GM12892 (cell line): ENCODE results near the gene CADM1.

Experiments
- POLR2A ChIP-seq: IDR thresholded peaks from 2 replicates; pipeline ENCODE4 v1.6.1; 2011; ENCODE audit warnings: low read depth, low read length, control low read depth
- POLR2AphosphoS5 ChIP-seq: IDR thresholded peaks from 2 replicates; pipeline ENCODE4 v1.6.1; 2011; ENCODE audit warnings: low read depth, low read length, control low read depth
- TAF1 ChIP-seq: IDR thresholded peaks from 2 replicates; pipeline ENCODE4 v1.6.1; 2011; ENCODE audit warnings: low read depth, mild to moderate bottlenecking, control low read depth, low read length, borderline replicate concordance

DNA sequence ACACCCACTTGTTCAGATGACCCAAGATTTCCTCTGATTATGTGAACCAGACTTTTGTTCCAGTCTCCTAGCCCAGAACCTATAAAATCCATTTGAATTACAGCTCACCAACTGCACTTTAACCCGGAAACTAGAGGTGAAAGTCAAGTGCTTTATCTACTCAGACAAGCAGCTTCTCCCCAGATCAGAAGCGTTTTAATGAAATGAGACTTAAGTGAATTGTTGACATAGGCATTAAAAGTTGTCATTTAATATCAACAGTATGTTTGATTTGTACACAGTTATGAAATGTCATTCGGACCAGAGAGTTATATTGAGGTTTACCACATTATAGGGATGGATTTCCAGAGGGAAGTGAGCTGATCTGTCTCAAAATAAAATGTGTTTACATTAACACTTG, 52.0 kb downstream of the CADM1 start:
- TF ChIP-seq TAF1 (no peak), POLR2A (no peak), POLR2AphosphoS5 (no peak)
